Gastrocnemius medialis (tissue), 4 donors: ENCODE measurements around the gene KCNH6. TPM values are rescaled to one million over a fixed set of nuclear protein-coding genes. Genes with fewer than 3 reads are reported as not detected.

Experiments used
- ATAC-seq, 2 donors: fragments of 150-250 bp; one replicate each; pipeline ENCODE4 v1.9.1; 2016
- DNase-seq, 2 donors: peaks; one replicate each; pipeline ENCODE4 v3.0.0-alpha.2; 2019
- H3K27ac ChIP-seq, 4 donors: fragments of 200-600 bp; sonication (generic); 1 replicate in 1 of 4; 2 replicates in 3 of 4; pipeline ENCODE4 v1.5.1; 2016 to 2018; ENCODE audit warnings: mild to moderate bottlenecking in 2 of 4, moderate library complexity in 1 of 4
- H3K27me3 ChIP-seq, 3 donors: fragments of 200-600 bp; sonication (generic) in 2 of 3; 1 replicate in 1 of 3; 2 replicates in 2 of 3; pipeline versions ENCODE4 v1.5.1 to v1.6.0; 2016 to 2019; ENCODE audit warnings: mild to moderate bottlenecking in 1 of 3, moderate library complexity in 1 of 3
- H3K36me3 ChIP-seq, 2 donors: fragments of 200-600 bp; sonication (generic) in 1 of 2; one replicate each; pipeline ENCODE4 v1.5.1; 2017 to 2018
- H3K4me1 ChIP-seq, 2 donors: fragments of 200-600 bp; sonication (generic) in 1 of 2; one replicate each; pipeline ENCODE4 v1.5.1; 2016 to 2017; ENCODE audit warnings: mild to moderate bottlenecking in 2 of 2
- H3K4me3 ChIP-seq, 4 donors: fragments of 200-600 bp; sonication (generic) in 3 of 4; 1 replicate in 1 of 4; 2 replicates in 3 of 4; pipeline ENCODE4 v1.5.1; 2016 to 2019; ENCODE audit warnings: mild to moderate bottlenecking in 2 of 4
- H3K9me3 ChIP-seq, 3 donors: fragments of 200-600 bp; sonication (generic) in 2 of 3; 1 replicate in 1 of 3; 2 replicates in 2 of 3; pipeline ENCODE4 v1.5.1; 2016 to 2019
- CTCF ChIP-seq, 5 experiments: fragments of 450-650 bp in 3 of 5; fragments of 200-600 bp in 2 of 5; sonication (generic) in 2 of 5; IDR thresholded peaks in 4 of 5; conservative IDR thresholded peaks in 1 of 5; 1 replicate in 4 of 5; 2 replicates in 1 of 5; pipeline ENCODE4 v1.5.1; 2016 to 2019; ENCODE audit warnings: antibody characterized with exemption in 5 of 5, mild to moderate bottlenecking in 3 of 5, moderate library complexity in 3 of 5
- POLR2A ChIP-seq, 2 donors: fragments of 450-650 bp; IDR thresholded peaks; one replicate each; pipeline ENCODE4 v1.6.1; 2017; ENCODE audit warnings: antibody characterized with exemption in 2 of 2, mild to moderate bottlenecking in 2 of 2, moderate library complexity in 2 of 2
- in situ Hi-C, 4 donors: fragments of 200-750 bp; cut with MboI; loops; one replicate each; pipeline versions ENCODE4 v1.15.0 to v1.8.0; 2017; ENCODE audit warnings: low sequenced_read_pairs in 4 of 4
- intact Hi-C: fragments of 100-400 bp; cut with DNase I; formaldehyde crosslinking; loops from one replicate; pipeline ENCODE4 v1.15.1; 2023; ENCODE audit warnings: low total_unique reads
- total RNA-seq, 4 donors: library from RNA; depleted of rRNA; stranded (reverse); fragments of >200 nt; gene quantifications; one replicate each; pipeline versions ENCODE4 v1.1.0 to v1.2.3, GENCODE V29; 2016

The KCNH6 gene
- total RNA-seq, 4 donors from 2014 or later, result not detected

- Histone ChIP-seq H3K4me3 (no peak overlapping the region), H3K27ac (no peak overlapping the region), H3K9me3 (no peaks in the 10 kb centered on the region), H3K27me3 (no peaks in the 10 kb centered on the region), H3K4me1 (peaks cover 2 to 5% of the 10 kb centered on the region in 2 donors), H3K36me3 (peaks cover 0 to 18% of the 10 kb centered on the region in 2 donors)
- in situ Hi-C loops, result no loop called here
- intact Hi-C loops, result no loop called here
- no peak for DNase-seq
- TF ChIP-seq CTCF (IDR thresholded peaks at IDR 0.05 in 4 of 5, conservative IDR thresholded peaks at IDR 0.05 in 1 of 5) (no peak), POLR2A (IDR thresholded peaks at IDR 0.05) (no peak)
- no peak for ATAC-seq
These were observed 72.0 kb downstream of the KCNH6 start for GRCh38 chr17:63595132-63595531.

Other genes with a start within 250 kb of the KCNH6 start
- 1 to 10 TPM; 2.2 to 6.5 (median 3.9) TPM for gene CYB561, start 77.1 kb upstream of the KCNH6 start, total RNA-seq
- gene ACE, start 46.3 kb upstream of the KCNH6 start, total RNA-seq, result 1 to 10 TPM; 1.7 to 6.3 (median 4.8) TPM
- gene DCAF7, start 27.1 kb downstream of the KCNH6 start, total RNA-seq, result 10 to 100 TPM; 16.5 to 34.1 (median 22.0) TPM
- gene TACO1, start 77.5 kb downstream of the KCNH6 start, total RNA-seq, result 10 to 100 TPM; 28.7 to 37.4 (median 30.6) TPM
- 10 to 100 TPM; 21.8 to 58.7 (median 29.7) TPM for gene MAP3K3, start 99.1 kb downstream of the KCNH6 start, total RNA-seq
- gene LIMD2, start 176.8 kb downstream of the KCNH6 start, total RNA-seq, result 1 to 10 TPM in 3 of 4 donors, under 1 TPM in 1; 0.97 to 2.8 (median 1.5) TPM
- gene STRADA, start 218.4 kb downstream of the KCNH6 start, total RNA-seq, result 10 to 100 TPM in 1 of 4 donors, 1 to 10 TPM in 3; 7.5 to 15.0 (median 8.6) TPM